PC-3 (cell line): ENCODE measurements around the gene GADD45B. TPM values are rescaled to one million over a fixed set of nuclear protein-coding genes. Genes with fewer than 3 reads are reported as not detected.

Experiments
- ATAC-seq: fragments of 200-7000 bp; cut with Tn5 transposase; 2 replicates; pipeline ENCODE4 v1.9.1; 2020; ENCODE audit warnings: mild to moderate bottlenecking, moderate library complexity
- BruUV-seq: library from RNA; stranded (reverse); fragments of 400-500 nt; replicated peaks from 2 replicates; lab custom pipeline; 2021; lab: Mats Ljungman, UMichigan
- CTCF ChIA-PET: fragments of 300-600 bp; sonication (Branson Sonifier 250); formaldehyde crosslinking; loops from one replicate; lab custom pipeline; 2022; ENCODE audit warnings: antibody characterized with exemption; lab: Charles Lee
- POLR2A ChIA-PET: fragments of 300-600 bp; sonication (Branson Sonifier 250); formaldehyde crosslinking; loops from one replicate; lab custom pipeline; 2022; ENCODE audit warnings: antibody characterized with exemption; ENCODE audit not compliant: unreplicated experiment; lab: Charles Lee
- DNase-seq: peaks from one replicate; pipeline ENCODE4 v3.0.0-alpha.2; 2015
- H2AFZ ChIP-seq: fragments of 300-600 bp; sonication (generic); 2 replicates; pipeline ENCODE4 v1.6.0; 2016; ENCODE audit warnings: antibody characterized with exemption, low read length
- H3F3A ChIP-seq: fragments of 300-600 bp; sonication (generic); one replicate; pipeline ENCODE4 v1.6.0; 2017; ENCODE audit warnings: antibody characterized with exemption, low read length, control low read depth, mild to moderate bottlenecking; ENCODE audit not compliant: unreplicated experiment
- H3K27ac ChIP-seq: fragments of 300-600 bp; sonication (generic); 2 replicates; pipeline ENCODE4 v1.5.1; 2016; ENCODE audit warnings: mild to moderate bottlenecking, low read length
- H3K27me3 ChIP-seq: fragments of 300-600 bp; sonication (generic); 2 replicates; pipeline ENCODE4 v1.6.1; 2016; ENCODE audit warnings: low read length, mixed read lengths
- H3K36me3 ChIP-seq: fragments of 300-600 bp; sonication (generic); 2 replicates; pipeline ENCODE4 v1.6.1; 2016; ENCODE audit warnings: low read depth, mixed run types, low read length, mixed read lengths
- H3K4me1 ChIP-seq: fragments of 300-600 bp; sonication (generic); 2 replicates; pipeline ENCODE4 v1.5.1; 2016; ENCODE audit warnings: low read length; ENCODE audit not compliant: insufficient read depth
- H3K4me2 ChIP-seq: fragments of 300-600 bp; sonication (generic); 2 replicates; pipeline ENCODE4 v1.6.0; 2016; ENCODE audit warnings: low read length
- H3K4me3 ChIP-seq: fragments of 300-600 bp; sonication (generic); 2 replicates; pipeline ENCODE4 v1.5.1; 2016; ENCODE audit warnings: mild to moderate bottlenecking, low read length, mixed read lengths
- H3K79me2 ChIP-seq: fragments of 300-600 bp; sonication (generic); 2 replicates; pipeline ENCODE4 v1.6.1; 2017; ENCODE audit warnings: low read length, mixed read lengths
- H3K9ac ChIP-seq: fragments of 300-600 bp; sonication (generic); 2 replicates; pipeline ENCODE4 v1.6.0; 2016; ENCODE audit warnings: mild to moderate bottlenecking, low read length
- H3K9me2 ChIP-seq: fragments of 300-600 bp; sonication (generic); replicated peaks from 2 replicates; pipeline ENCODE4 v1.6.1; 2016; ENCODE audit warnings: mixed run types, low read length, mixed read lengths
- H3K9me3 ChIP-seq: fragments of 300-600 bp; sonication (generic); 2 replicates; pipeline ENCODE4 v1.6.1; 2016; ENCODE audit warnings: low read length, mixed read lengths
- H4K20me1 ChIP-seq: fragments of 300-600 bp; sonication (generic); 2 replicates; pipeline ENCODE4 v1.6.1; 2016; ENCODE audit warnings: low read length, mixed read lengths
- CTCF ChIP-seq: fragments of 300-600 bp; sonication (generic); conservative IDR thresholded peaks from 2 replicates; pipeline ENCODE4 v1.5.1; 2017; ENCODE audit warnings: antibody characterized with exemption, low read depth, mild to moderate bottlenecking, low read length
- EZH2 ChIP-seq: fragments of 300-600 bp; sonication (generic); IDR thresholded peaks from one replicate; pipeline ENCODE4 v1.6.1; 2017; ENCODE audit warnings: antibody characterized with exemption, mild to moderate bottlenecking, low read length; ENCODE audit not compliant: unreplicated experiment
- EZH2phosphoT487 ChIP-seq: fragments of 300-600 bp; sonication (generic); IDR thresholded peaks from 2 replicates; pipeline ENCODE4 v1.6.1; 2018; ENCODE audit warnings: mild to moderate bottlenecking, antibody characterized with exemption, low read length, borderline replicate concordance
- intact Hi-C: fragments of 100-400 bp; cut with micrococcal nuclease; formaldehyde crosslinking; loops from 2 replicates; pipeline ENCODE4 v1.9.0; 2023
- total RNA-seq: library from RNA; depleted of rRNA; stranded (reverse); fragments of >200 nt; gene quantifications from 2 replicates; pipeline ENCODE4 v1.2.3, GENCODE V29; 2014

The GADD45B gene
- total RNA-seq, 1 experiment from 2014 or later, result 137 TPM

DNA sequence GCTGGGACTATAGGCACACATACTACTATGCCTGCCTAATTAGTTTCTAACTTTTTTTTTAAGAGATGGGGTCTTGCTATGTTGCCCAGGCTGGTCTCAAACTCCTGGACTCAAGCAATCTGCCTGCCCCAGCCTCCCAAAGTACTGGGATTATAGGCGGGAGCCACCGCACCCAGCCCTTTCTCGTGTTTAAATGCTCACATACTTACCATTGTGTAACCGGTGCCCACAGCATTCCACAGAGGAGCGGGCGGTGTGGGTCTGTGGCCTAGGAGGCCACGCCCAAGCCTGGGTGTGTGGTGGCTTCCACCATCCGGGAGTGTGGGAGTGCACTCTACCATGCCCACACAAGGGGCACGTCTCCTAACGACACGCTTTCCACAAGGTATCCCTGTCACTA, 26.9 kb upstream of the GADD45B start:
- POLR2A ChIA-PET, result no interaction called here
- H3K9ac ChIP-seq, result no peak overlapping the region
- intact Hi-C loops, result no loop called here
- no peaks in the 10 kb centered on the region for H3K4me1 ChIP-seq
- H3K79me2 ChIP-seq, result peaks cover 88% of the 10 kb centered on the region
- H3K9me2 ChIP-seq, result no peaks in the 10 kb centered on the region
- no TSS peak for BruUV-seq
- no peak overlapping the region for H3K27ac ChIP-seq
- no peak for TF ChIP-seq EZH2phosphoT487
- TF ChIP-seq EZH2, result no peak
- no peak for TF ChIP-seq CTCF
- peaks cover 6% of the 10 kb centered on the region; the same call in 1 of the 2 replicates for H4K20me1 ChIP-seq
- no peak overlapping the region for H3K4me2 ChIP-seq
- H3K4me3 ChIP-seq, result no peak overlapping the region
- no peaks in the 10 kb centered on the region for H3K36me3 ChIP-seq
- H2AFZ ChIP-seq, result no peak overlapping the region
- ATAC-seq, result no peak
- H3F3A ChIP-seq, result no peaks in the 10 kb centered on the region
- H3K9me3 ChIP-seq, result no peaks in the 10 kb centered on the region
- H3K27me3 ChIP-seq, result no peaks in the 10 kb centered on the region
- CTCF ChIA-PET, result no interaction called here
- DNase-seq, result no peak

DNA sequence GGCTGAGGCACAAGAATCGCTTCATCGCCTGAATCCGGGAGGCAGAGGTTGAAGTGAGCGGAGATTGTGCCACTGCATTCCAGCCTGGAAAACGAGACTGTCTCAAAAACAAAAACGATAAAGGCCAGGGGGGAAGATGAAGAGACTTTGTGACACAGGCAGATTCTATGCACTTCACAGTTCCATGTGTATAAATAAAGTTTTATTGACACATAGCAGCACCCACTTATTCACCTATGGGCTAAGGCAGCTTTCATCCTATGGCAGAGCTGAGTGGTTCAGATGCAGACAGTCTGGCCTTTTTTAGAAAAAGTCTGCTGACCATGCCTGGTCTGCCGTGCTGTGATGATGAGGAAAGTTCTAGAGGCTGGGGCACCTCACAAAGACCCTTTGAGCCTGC, 24.8 kb upstream of the GADD45B start:
- Histone ChIP-seq H3K4me2 (no peak overlapping the region), H3K9me2 (no peaks in the 10 kb centered on the region), H4K20me1 (peaks cover 20% of the 10 kb centered on the region; the same call in 1 of the 2 replicates), H3K27me3 (no peaks in the 10 kb centered on the region), H3K9me3 (no peaks in the 10 kb centered on the region), H3F3A (no peaks in the 10 kb centered on the region), H3K9ac (no peak overlapping the region), H3K4me1 (peaks cover 11% of the 10 kb centered on the region; the same call in 1 of the 2 replicates), H3K4me3 (no peak overlapping the region), H3K36me3 (no peaks in the 10 kb centered on the region), H3K27ac (no peak overlapping the region), H2AFZ (no peak overlapping the region), H3K79me2 (peaks cover 95% of the 10 kb centered on the region)
- DNase-seq (no peak), ATAC-seq (no peak)
- TF ChIP-seq EZH2 (no peak), EZH2phosphoT487 (no peak), CTCF (no peak)
- BruUV-seq, result no TSS peak
- CTCF ChIA-PET, result no interaction called here
- intact Hi-C loops, result no loop called here
- POLR2A ChIA-PET, result no interaction called here

DNA sequence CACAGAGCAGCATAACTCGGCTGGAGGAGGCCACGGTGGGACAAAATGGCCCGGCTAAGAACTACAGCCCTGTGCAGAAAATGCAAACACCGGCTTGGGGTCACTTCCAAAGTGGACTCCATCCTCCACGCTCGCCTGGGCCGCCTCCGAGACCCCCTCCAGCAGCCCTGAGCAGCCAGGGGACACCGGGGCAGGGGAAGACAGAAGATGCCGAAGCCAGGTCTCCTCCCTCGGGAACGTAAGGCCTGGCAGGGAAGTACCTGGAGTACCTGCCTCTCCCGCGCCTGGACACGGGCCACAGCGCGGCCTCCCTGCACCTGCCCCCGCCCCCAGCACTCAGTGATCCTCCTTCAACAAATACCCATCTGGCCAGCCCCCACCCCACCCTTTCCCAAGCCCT, 24.2 kb upstream of the GADD45B start:
- intact Hi-C loops, result no loop called here
- Histone ChIP-seq H3K9me2 (no peaks in the 10 kb centered on the region), H3K27me3 (no peaks in the 10 kb centered on the region), H3K4me3 (no peak overlapping the region), H3K27ac (no peak overlapping the region), H3K4me1 (peaks cover 11% of the 10 kb centered on the region; the same call in 1 of the 2 replicates), H4K20me1 (peaks cover 20% of the 10 kb centered on the region; the same call in 1 of the 2 replicates), H2AFZ (no peak overlapping the region), H3K4me2 (no peak overlapping the region), H3K79me2 (peaks cover 94% of the 10 kb centered on the region), H3K9ac (no peak overlapping the region), H3F3A (no peaks in the 10 kb centered on the region), H3K36me3 (no peaks in the 10 kb centered on the region), H3K9me3 (no peaks in the 10 kb centered on the region)
- BruUV-seq, result no TSS peak
- ATAC-seq, result no peak
- POLR2A ChIA-PET, result no interaction called here
- CTCF ChIA-PET, result no interaction called here
- no peak for DNase-seq
- TF ChIP-seq CTCF (no peak), EZH2 (no peak), EZH2phosphoT487 (no peak)
